OCI-LY7 (cell line): ENCODE measurements around the gene GTF2IRD1. TPM values are rescaled to one million over a fixed set of nuclear protein-coding genes. Genes with fewer than 3 reads are reported as not detected.
"Not testable (repeated sequence)": the region's sequence is repeated elsewhere in the genome, so short reads cannot be mapped to it uniquely, and the experiment has no call there.

Experiments used
- BruUV-seq: library from RNA; stranded (reverse); fragments of 400-500 nt; replicated peaks from 2 replicates; lab custom pipeline; 2021; lab: Mats Ljungman, UMichigan
- CTCF ChIA-PET: fragments of 300-600 bp; sonication (Branson Sonifier 250); formaldehyde crosslinking; loops from one replicate; lab custom pipeline; 2022; ENCODE audit warnings: antibody characterized with exemption; ENCODE audit not compliant: unreplicated experiment; lab: Charles Lee
- POLR2A ChIA-PET: fragments of 300-600 bp; sonication (Branson Sonifier 250); formaldehyde crosslinking; loops from one replicate; lab custom pipeline; 2022; ENCODE audit warnings: antibody characterized with exemption; lab: Charles Lee
- DNase-seq: peaks from one replicate; pipeline ENCODE4 v3.0.0-alpha.2; 2015; ENCODE audit warnings: low spot score
- H2AFZ ChIP-seq: fragments of 200-600 bp; sonication (generic), shearing (Covaris generic); 2 replicates; pipeline ENCODE4 v1.6.1; 2014; ENCODE audit warnings: mild to moderate bottlenecking, antibody characterized with exemption, low read length, moderate library complexity
- H3K27ac ChIP-seq: fragments of 200-600 bp; sonication (generic); 2 replicates; pipeline ENCODE4 v1.5.1; 2014; ENCODE audit warnings: mixed run types, low read depth, mild to moderate bottlenecking, moderate library complexity, low read length, inconsistent platforms; ENCODE audit not compliant: poor library complexity, severe bottlenecking
- H3K36me3 ChIP-seq: fragments of 200-600 bp; sonication (generic); 2 replicates; pipeline ENCODE4 v1.6.1; 2014; ENCODE audit warnings: mild to moderate bottlenecking, antibody characterized with exemption, low read length, moderate library complexity, mixed read lengths; ENCODE audit not compliant: insufficient read depth
- H3K4me1 ChIP-seq: fragments of 200-600 bp; sonication (generic); 2 replicates; pipeline ENCODE4 v1.5.1; 2014; ENCODE audit warnings: mild to moderate bottlenecking, low read length; ENCODE audit not compliant: insufficient read depth, poor library complexity, severe bottlenecking
- H3K4me2 ChIP-seq: fragments of 200-600 bp; sonication (generic); 2 replicates; pipeline ENCODE4 v1.6.1; 2014; ENCODE audit warnings: mild to moderate bottlenecking, low read length
- H3K4me3 ChIP-seq: fragments of 200-600 bp; sonication (generic); 2 replicates; pipeline ENCODE4 v1.5.1; 2014; ENCODE audit warnings: mild to moderate bottlenecking, low read depth, low read length; ENCODE audit not compliant: poor library complexity, severe bottlenecking
- H3K79me2 ChIP-seq: fragments of 200-600 bp; sonication (generic); 2 replicates; pipeline ENCODE4 v1.6.1; 2016; ENCODE audit warnings: low read depth, mild to moderate bottlenecking, low read length, moderate library complexity, mixed read lengths; ENCODE audit not compliant: insufficient read depth
- H3K9me2 ChIP-seq: fragments of 200-600 bp; sonication (generic); 2 replicates; pipeline ENCODE4 v1.6.1; 2016; ENCODE audit warnings: mild to moderate bottlenecking, low read length, mixed read lengths; ENCODE audit not compliant: insufficient read depth
- H3K9me3 ChIP-seq: fragments of 200-600 bp; sonication (generic); 2 replicates; pipeline ENCODE4 v1.6.1; 2014; ENCODE audit warnings: mild to moderate bottlenecking, mixed run types, low read length, mixed read lengths
- H4K20me1 ChIP-seq: fragments of 200-600 bp; sonication (generic); 2 replicates; pipeline ENCODE4 v1.6.1; 2014; ENCODE audit warnings: mild to moderate bottlenecking, antibody characterized with exemption, low read length, moderate library complexity, mixed read lengths; ENCODE audit not compliant: insufficient read depth
- EZH2phosphoT487 ChIP-seq: fragments of 200-600 bp; sonication (generic); IDR thresholded peaks from 2 replicates; pipeline ENCODE4 v1.6.1; 2018; ENCODE audit warnings: low read depth, borderline replicate concordance, mild to moderate bottlenecking, mixed run types, antibody characterized with exemption, low read length, moderate library complexity, mixed read lengths
- intact Hi-C: fragments of 100-400 bp; cut with micrococcal nuclease; formaldehyde crosslinking; loops from one replicate; pipeline ENCODE4 v1.10.0; 2022; ENCODE audit not compliant: unreplicated experiment
- total RNA-seq, 2 experiments: library from RNA; depleted of rRNA in 1 of 2; stranded (reverse); fragments of >200 nt in 1 of 2; shearing (Covaris generic) in 1 of 2; gene quantifications; 2 replicates each; pipeline ENCODE4 v1.2.3, GENCODE V29; 2014 to 2022
- TF ChIP-seq, protein P1 (sequence below): fragments of 200-600 bp; sonication (generic); conservative IDR thresholded peaks from 2 replicates; pipeline ENCODE4 v1.5.1; 2014; ENCODE audit warnings: mild to moderate bottlenecking, antibody characterized with exemption, low read length, moderate library complexity, mixed read lengths

Gene GTF2IRD1
- total RNA-seq, 2 experiments from 2014 or later = 4.4 to 34.3 TPM

- H3K79me2 ChIP-seq = no peaks in the 10 kb centered on the region
- TF ChIP-seq EZH2phosphoT487 = no peak
- TF ChIP-seq, protein P1, sequence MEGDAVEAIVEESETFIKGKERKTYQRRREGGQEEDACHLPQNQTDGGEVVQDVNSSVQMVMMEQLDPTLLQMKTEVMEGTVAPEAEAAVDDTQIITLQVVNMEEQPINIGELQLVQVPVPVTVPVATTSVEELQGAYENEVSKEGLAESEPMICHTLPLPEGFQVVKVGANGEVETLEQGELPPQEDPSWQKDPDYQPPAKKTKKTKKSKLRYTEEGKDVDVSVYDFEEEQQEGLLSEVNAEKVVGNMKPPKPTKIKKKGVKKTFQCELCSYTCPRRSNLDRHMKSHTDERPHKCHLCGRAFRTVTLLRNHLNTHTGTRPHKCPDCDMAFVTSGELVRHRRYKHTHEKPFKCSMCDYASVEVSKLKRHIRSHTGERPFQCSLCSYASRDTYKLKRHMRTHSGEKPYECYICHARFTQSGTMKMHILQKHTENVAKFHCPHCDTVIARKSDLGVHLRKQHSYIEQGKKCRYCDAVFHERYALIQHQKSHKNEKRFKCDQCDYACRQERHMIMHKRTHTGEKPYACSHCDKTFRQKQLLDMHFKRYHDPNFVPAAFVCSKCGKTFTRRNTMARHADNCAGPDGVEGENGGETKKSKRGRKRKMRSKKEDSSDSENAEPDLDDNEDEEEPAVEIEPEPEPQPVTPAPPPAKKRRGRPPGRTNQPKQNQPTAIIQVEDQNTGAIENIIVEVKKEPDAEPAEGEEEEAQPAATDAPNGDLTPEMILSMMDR = peak; percentile 77
- DNase-seq = peak; percentile 68
- H2AFZ ChIP-seq = no peak overlapping the region
- H3K4me3 ChIP-seq = no peak overlapping the region
- ChIA-PET POLR2A (no interaction called here), CTCF (no interaction called here)
- H3K4me1 ChIP-seq = no peaks in the 10 kb centered on the region
- no peak overlapping the region for H3K4me2 ChIP-seq
- H3K9me2 ChIP-seq = no peaks in the 10 kb centered on the region
- no peak overlapping the region for H3K27ac ChIP-seq
- H4K20me1 ChIP-seq = no peaks in the 10 kb centered on the region
- peaks cover 5% of the 10 kb centered on the region; the same call in 1 of the 2 replicates for H3K36me3 ChIP-seq
- intact Hi-C loops = loop anchor here (1.0 kb wide), 2 partner anchors 95 to 128 kb away; no protein-coding TSS in a partner anchor
- H3K9me3 ChIP-seq = no peaks in the 10 kb centered on the region
- no TSS peak for BruUV-seq
Measured at GRCh38 chr7:74544706-74545469, 91.2 kb downstream of the GTF2IRD1 start.

DNA sequence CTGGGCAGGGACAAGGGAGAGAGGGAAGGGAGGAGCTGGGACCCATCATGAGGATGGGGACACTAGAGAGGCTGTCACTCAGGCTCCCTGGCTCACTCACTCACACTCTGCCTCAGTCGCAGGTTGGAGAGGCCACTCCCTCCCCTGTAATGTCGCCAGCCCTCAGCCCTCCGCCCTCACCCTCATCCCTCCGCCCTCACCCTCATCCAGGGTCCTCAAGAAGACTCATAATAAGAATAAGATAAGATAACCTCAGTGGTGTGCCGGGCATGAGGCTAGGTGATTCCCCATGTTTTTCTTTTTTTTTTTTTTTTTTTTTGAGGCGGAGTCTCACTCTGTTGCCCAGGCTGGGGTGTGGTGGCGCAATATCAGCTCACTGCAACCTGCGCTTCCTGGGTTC, 92.2 kb downstream of the GTF2IRD1 start:
- no peak overlapping the region for H2AFZ ChIP-seq
- TF ChIP-seq, protein P1 = no peak
- no peaks in the 10 kb centered on the region for H3K79me2 ChIP-seq
- intact Hi-C loops = loop anchor here (1.0 kb wide), 2 partner anchors 96 to 129 kb away; no protein-coding TSS in a partner anchor
- no peaks in the 10 kb centered on the region for H3K9me2 ChIP-seq
- peaks cover 5% of the 10 kb centered on the region; the same call in 1 of the 2 replicates for H3K36me3 ChIP-seq
- BruUV-seq = no TSS peak
- no peaks in the 10 kb centered on the region for H3K9me3 ChIP-seq
- H4K20me1 ChIP-seq = no peaks in the 10 kb centered on the region
- no peak overlapping the region for H3K4me3 ChIP-seq
- no peaks in the 10 kb centered on the region for H3K4me1 ChIP-seq
- no peak overlapping the region for H3K27ac ChIP-seq
- no peak overlapping the region for H3K4me2 ChIP-seq
- ChIA-PET POLR2A (interaction anchor here (0.6 kb wide), 1 partner anchor 148 kb away, joined by 7 read pairs; no protein-coding TSS in a partner anchor), CTCF (no interaction called here)
- no peak for DNase-seq

- H3K4me3 ChIP-seq, H3K4me2 ChIP-seq, BruUV-seq, H3K27ac ChIP-seq, H3K4me1 ChIP-seq, H3K9me3 ChIP-seq, H3K9me2 ChIP-seq, H2AFZ ChIP-seq, H3K36me3 ChIP-seq, H3K79me2 ChIP-seq, H4K20me1 ChIP-seq, intact Hi-C loops: not testable (repeated sequence)
- CTCF ChIA-PET = interaction anchor here (1.0 kb wide), 1 partner anchor 142 kb away, joined by 7 read pairs; no protein-coding TSS in a partner anchor
- peak; percentile 26 for DNase-seq
- POLR2A ChIA-PET = interaction anchor here (0.7 kb wide), 1 partner anchor 24 kb away, joined by 3 read pairs; no protein-coding TSS in a partner anchor
Measured at GRCh38 chr7:74553596-74554012, 99.9 kb downstream of the GTF2IRD1 start.
